K562 (cell line): Measurements from ENCODE around the gene TOMT. TPM values are rescaled to one million over a fixed set of nuclear protein-coding genes. Genes with fewer than 3 reads are reported as not detected.

ENCODE experiments used
- ATAC-seq: fragments of 200-7000 bp; cut with Tn5 transposase; 3 replicates; pipeline ENCODE4 v1.9.1; 2020; ENCODE audit warnings: moderate library complexity
- BruUV-seq: library from RNA; stranded (reverse); fragments of 400-500 nt; replicated peaks from 2 replicates; lab custom pipeline; 2021; lab: Mats Ljungman, UMichigan
- CTCF ChIA-PET: fragments of 300-600 bp; formaldehyde crosslinking; extraction: SDS; loops from one replicate; lab custom pipeline; 2021; ENCODE audit warnings: low intra/inter-chr PET ratio; lab: Yijun Ruan, JAX
- POLR2A ChIA-PET: fragments of 300-600, 350-650 bp; sonication (Branson Sonifier 250); formaldehyde crosslinking; extraction: SDS; loops from one replicate; lab custom pipeline; 2021; ENCODE audit warnings: antibody characterized with exemption, inconsistent platforms; lab: Yijun Ruan, JAX
- DNase-seq, 4 experiments: peaks; one replicate each; pipeline versions ENCODE4 v3.0.0 to v3.0.0-alpha.2; 2011 to 2018; ENCODE audit warnings: low spot score in 3 of 4, mixed read lengths in 3 of 4; ENCODE audit errors: extremely low read depth in 1 of 4
- FAIRE-seq: peaks from 2 replicates; lab custom pipeline; 2011; peaks lifted over from hg19 to GRCh38; lab: Jason Lieb, UNC
- H2AFZ ChIP-seq: 2 replicates; pipeline ENCODE4 v1.6.0; 2011; ENCODE audit warnings: low read depth, low read length, control low read depth, inconsistent platforms
- H3K27ac ChIP-seq: fragments of 200-600 bp; 3 replicates; pipeline ENCODE4 v1.8.0; 2011; ENCODE audit warnings: low read depth, mild to moderate bottlenecking, control low read depth, inconsistent platforms, low read length, moderate library complexity, mixed read lengths; ENCODE audit errors: extremely low read depth
- H3K27me3 ChIP-seq, 2 experiments: fragments of 300-600 bp in 1 of 2; 2 replicates in 1 of 2; 3 replicates in 1 of 2; pipeline versions ENCODE4 v1.6.0 to v1.8.0; 2011; ENCODE audit warnings: inconsistent platforms in 2 of 2, low read length in 2 of 2, mild to moderate bottlenecking in 1 of 2, mixed read lengths in 1 of 2, moderate library complexity in 1 of 2; ENCODE audit not compliant: control insufficient read depth in 2 of 2, insufficient read depth in 2 of 2
- H3K36me3 ChIP-seq: fragments of 300-600 bp; 3 replicates; pipeline ENCODE4 v1.8.0; 2011; ENCODE audit warnings: mild to moderate bottlenecking, low read length, inconsistent platforms; ENCODE audit not compliant: control insufficient read depth, insufficient read depth
- H3K4me1 ChIP-seq, 2 experiments: fragments of 200-600 bp in 1 of 2; replicated peaks in 1 of 2; 2 replicates in 1 of 2; 3 replicates in 1 of 2; pipeline versions ENCODE4 v1.5.1 to v1.8.0; 2011; ENCODE audit warnings: inconsistent platforms in 2 of 2, low read length in 2 of 2, mild to moderate bottlenecking in 1 of 2, mixed read lengths in 1 of 2, moderate library complexity in 1 of 2; ENCODE audit not compliant: control insufficient read depth in 2 of 2, insufficient read depth in 2 of 2
- H3K4me2 ChIP-seq: 2 replicates; pipeline ENCODE4 v1.6.1; 2011; ENCODE audit warnings: low read length, control low read depth, inconsistent platforms, mixed read lengths; ENCODE audit not compliant: insufficient read depth
- H3K4me3 ChIP-seq: fragments of 200-600 bp; sonication (generic), shearing (Covaris generic); 2 replicates; pipeline ENCODE4 v1.5.1; 2016; ENCODE audit warnings: control low read depth, inconsistent platforms
- H3K79me2 ChIP-seq: fragments of 200-600 bp; 3 replicates; pipeline ENCODE4 v1.8.0; 2011; ENCODE audit warnings: low read length, inconsistent platforms; ENCODE audit not compliant: control insufficient read depth, insufficient read depth
- H3K9ac ChIP-seq, 2 experiments: 2 replicates each; pipeline versions ENCODE4 v1.6.0 to v1.6.1; 2011; ENCODE audit warnings: low read depth in 2 of 2, low read length in 2 of 2, control low read depth in 1 of 2, inconsistent platforms in 1 of 2, mild to moderate bottlenecking in 1 of 2, mixed read lengths in 1 of 2; ENCODE audit not compliant: insufficient read depth in 1 of 2
- H3K9me1 ChIP-seq: one replicate; pipeline ENCODE4 v1.6.0; 2011; ENCODE audit warnings: inconsistent platforms, mild to moderate bottlenecking, low read length, moderate library complexity; ENCODE audit not compliant: control insufficient read depth, insufficient read depth
- H3K9me3 ChIP-seq: replicated peaks from 2 replicates; pipeline ENCODE4 v1.5.1; 2011; ENCODE audit warnings: low read depth, low read length, inconsistent platforms; ENCODE audit not compliant: control insufficient read depth, insufficient read depth
- H4K20me1 ChIP-seq: replicated peaks from 2 replicates; pipeline ENCODE4 v1.6.1; 2011; ENCODE audit warnings: low read length, inconsistent platforms, mixed read lengths; ENCODE audit not compliant: control insufficient read depth, insufficient read depth
- DDX20 ChIP-seq: fragments of 450-650 bp; IDR thresholded peaks from 2 replicates; pipeline ENCODE4 v1.6.1; 2016; ENCODE audit warnings: missing genetic modification characterization, low read depth, mild to moderate bottlenecking, missing compliant biosample characterization, moderate library complexity
- ETV6 ChIP-seq, 3 experiments: fragments of 150-350 bp in 1 of 3; sonication (generic) in 1 of 3; formaldehyde crosslinking in 1 of 3; IDR thresholded peaks; 2 replicates each; pipeline versions ENCODE4 v1.6.1 to v1.8.0; 2014 to 2022; ENCODE audit warnings: borderline replicate concordance in 2 of 3, low read depth in 2 of 3, antibody characterized with exemption in 1 of 3, low read length in 1 of 3, mild to moderate bottlenecking in 1 of 3, missing genetic modification reagents in 1 of 3
- GABPA ChIP-seq: fragments of 200-800 bp; sonication (Bioruptor generic); conservative IDR thresholded peaks from 2 replicates; pipeline ENCODE4 v1.6.1; 2016; ENCODE audit warnings: low read depth, missing genetic modification characterization, missing compliant biosample characterization
- MTA3 ChIP-seq: fragments of 450-650 bp; formaldehyde crosslinking; IDR thresholded peaks from 2 replicates; pipeline ENCODE4 v1.6.1; 2017; ENCODE audit warnings: mild to moderate bottlenecking, borderline replicate concordance
- RCOR1 ChIP-seq, 2 experiments: IDR thresholded peaks; 2 replicates each; pipeline ENCODE4 v1.6.1; 2012; ENCODE audit warnings: low read depth in 2 of 2, low read length in 2 of 2, borderline replicate concordance in 1 of 2, improper control_type of control experiment in 1 of 2
- SOX6 ChIP-seq: fragments of 450-650 bp; IDR thresholded peaks from 2 replicates; pipeline ENCODE4 v1.6.1; 2014; ENCODE audit warnings: mild to moderate bottlenecking
- ZNF134 ChIP-seq: fragments of 250-450 bp; sonication (Bioruptor Pico); conservative IDR thresholded peaks from 2 replicates; pipeline ENCODE4 v1.4.0; 2020
- ZNF41 ChIP-seq: fragments of 250-450 bp; sonication (Bioruptor Pico); conservative IDR thresholded peaks from 2 replicates; pipeline ENCODE4 v1.4.0; 2020; ENCODE audit warnings: mild to moderate bottlenecking
- ZNF696 ChIP-seq: fragments of 250-450 bp; sonication (Bioruptor Pico); conservative IDR thresholded peaks from 2 replicates; pipeline ENCODE4 v1.4.0; 2020; ENCODE audit warnings: mild to moderate bottlenecking, moderate library complexity
- WGBS: fragments of 100-300 bp; shearing (Covaris generic); methylation state at CpG from one replicate; pipeline ENCODE4 v1.1.6; 2016; ENCODE audit warnings: low coverage, mixed read lengths; ENCODE audit not compliant: insufficient coverage; ENCODE audit errors: missing lambda C conversion rate; 5-methylcytosine and 5-hydroxymethylcytosine counted together
- in situ Hi-C: fragments of 300-500 bp; cut with MboI; formaldehyde crosslinking; loops from 4 replicates; pipeline ENCODE4 v1.15.0; 2018; ENCODE audit warnings: inconsistent platforms, mixed read lengths
- intact Hi-C: fragments of 100-400 bp; cut with micrococcal nuclease; formaldehyde crosslinking; loops from 2 replicates; pipeline ENCODE4 v1.14.2; 2022
- polyA plus RNA-seq, 8 experiments: library from polyadenylated mRNA; depleted of rRNA in 4 of 8; stranded (reverse) in 5 of 8; unstranded in 3 of 8; fragments of >200 nt; fragmentation: Nextera tagmentation in 2 of 8; fragmentation: Illumina TruSeq in 1 of 8; extraction: Ambion mirVana in 2 of 8; extraction: Trizol in 1 of 8; gene quantifications; 2 replicates each; pipeline versions ENCODE4 v1.2.1 to v1.2.3, GENCODE V29; 2011 to 2014; ENCODE audit warnings: inconsistent platforms in 1 of 8, missing spikeins in 1 of 8
- total RNA-seq, 7 experiments: library from RNA; depleted of rRNA in 6 of 7; stranded (reverse); fragments of >200 nt in 6 of 7; fragmentation: Illumina TruSeq in 2 of 7; extraction: Trizol in 2 of 7; gene quantifications; 2 replicates each; pipeline versions ENCODE4 v1.2.1 to v1.2.3, GENCODE V29; 2011 to 2021; ENCODE audit warnings: low replicate concordance in 1 of 7
- TF ChIP-seq, protein P1 (sequence below), 2 experiments: fragments of 450-650 bp; IDR thresholded peaks; 2 replicates each; pipeline ENCODE4 v1.6.1; 2018; ENCODE audit warnings: mild to moderate bottlenecking in 2 of 2, low read depth in 1 of 2; ENCODE audit not compliant: partially characterized antibody in 2 of 2
- TF ChIP-seq, protein P2 (sequence below), 2 experiments: fragments of 250-450 bp in 1 of 2; fragments of 450-650 bp in 1 of 2; sonication (Bioruptor Pico) in 1 of 2; IDR thresholded peaks; 2 replicates each; pipeline versions ENCODE4 v1.6.1 to v1.8.0; 2016 to 2021; ENCODE audit warnings: mild to moderate bottlenecking in 2 of 2, moderate library complexity in 2 of 2, missing compliant biosample characterization in 1 of 2, missing genetic modification characterization in 1 of 2
- TF ChIP-seq, protein P3 (sequence below): sonication (generic); formaldehyde crosslinking; IDR thresholded peaks from 2 replicates; pipeline ENCODE4 v1.8.0; 2022; ENCODE audit warnings: missing genetic modification reagents, mild to moderate bottlenecking, borderline replicate concordance

TOMT gene
- total and polyA plus RNA-seq, 9 of the 15 experiments (the other 6 are each of a cell fraction or from before 2014, with no cell fraction given), result not detected

DNA sequence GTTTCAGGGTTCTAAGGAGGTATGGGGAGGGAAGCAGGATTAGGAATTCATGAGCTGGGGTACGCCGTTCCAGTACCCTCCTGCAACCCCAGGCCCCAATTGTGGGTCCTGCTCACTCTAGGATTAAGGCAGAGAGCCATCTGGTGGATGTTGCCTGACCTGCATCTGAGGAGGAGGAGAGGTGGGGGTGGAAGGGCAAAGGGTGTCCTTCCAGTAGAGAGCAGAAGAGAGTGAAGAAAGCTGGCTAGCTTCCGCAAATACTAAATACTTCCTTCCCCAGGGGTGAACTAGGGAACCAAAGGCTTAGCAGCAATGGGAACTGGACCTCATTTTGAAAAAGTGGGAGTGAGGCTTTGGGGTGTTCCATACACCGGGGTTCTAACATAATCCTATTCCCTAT, 14.4 kb upstream of the TOMT start:
- H3K4me2 ChIP-seq, result no peak overlapping the region
- H3K36me3 ChIP-seq, result peaks cover 52% of the 10 kb centered on the region
- in situ Hi-C loops, result loop anchor here (5.0 kb wide), 1 partner anchor 64 kb away; no protein-coding TSS in a partner anchor
- ChIA-PET POLR2A (interaction anchor here (0.6 to 2.3 kb wide), 12 partner anchors 8 to 347 kb away, joined by 3 to 15 read pairs (median 6); partner anchors contain the start of gene LAMTOR1), CTCF (interaction anchor here (0.9 to 2.5 kb wide), 7 partner anchors 17 to 340 kb away, joined by 3 to 54 read pairs (median 6); no protein-coding TSS in a partner anchor)
- H3K79me2 ChIP-seq, result no peaks in the 10 kb centered on the region
- no peaks in the 10 kb centered on the region for H3K9me3 ChIP-seq
- H3K27ac ChIP-seq, result peak overlapping the region; percentile 52; the same call in 1 of the 3 replicates
- intact Hi-C loops, result loop anchor here (1.0 to 2.0 kb wide), 4 partner anchors 54 to 114 kb away; no protein-coding TSS in a partner anchor
- no peaks in the 10 kb centered on the region for H3K27me3 ChIP-seq
- ATAC-seq (peak; percentile 97), FAIRE-seq (peak; percentile 93), DNase-seq (peak; percentile 76 to 87 (median 82))
- no peaks in the 10 kb centered on the region for H3K9me1 ChIP-seq
- BruUV-seq, result no TSS peak
- 40% methylated on average over 4 of the region's 4 CpGs for WGBS
- H3K9ac ChIP-seq, result no peak overlapping the region
- peaks cover 0 to 18% of the 10 kb centered on the region in 2 experiments; a peak in 3 of 5 replicates for H3K4me1 ChIP-seq
- no peak overlapping the region for H2AFZ ChIP-seq
- no peak overlapping the region for H3K4me3 ChIP-seq
- peaks cover 5% of the 10 kb centered on the region; the same call in 1 of the 2 replicates for H4K20me1 ChIP-seq
- TF ChIP-seq GABPA (tag) (peak; percentile 34; the same call in 1 of the 2 replicates), MTA3 (peak; percentile 46; the same call in 1 of the 2 replicates), ZNF696 (CRISPR knock-in tag) (no peak), DDX20 (tag) (no peak), ZNF41 (no peak), ETV6 (IDR thresholded peaks at IDR 0.05; ENCODE audit: borderline replicate concordance in 1 of 2, low read depth in 2 of 2, low read length in 1 of 2) (peak; percentile 57 to 79; a peak in 3 of 4 replicates), ETV6 (CRISPR knock-in tag; IDR thresholded peaks at IDR 0.05; ENCODE audit: borderline replicate concordance) (no peak), ZNF134 (CRISPR knock-in tag) (no peak), SOX6 (0 out of 2 replicates have a peak, but pooled peaks have one; percentile 24), RCOR1 (IDR thresholded peaks at IDR 0.05; ENCODE audit: borderline replicate concordance in 1 of 2, low read depth in 2 of 2, low read length in 2 of 2) (peak in 1 of 2 experiments; percentile 60; a peak in 1 of 4 replicates)
- TF ChIP-seq, protein P1, sequence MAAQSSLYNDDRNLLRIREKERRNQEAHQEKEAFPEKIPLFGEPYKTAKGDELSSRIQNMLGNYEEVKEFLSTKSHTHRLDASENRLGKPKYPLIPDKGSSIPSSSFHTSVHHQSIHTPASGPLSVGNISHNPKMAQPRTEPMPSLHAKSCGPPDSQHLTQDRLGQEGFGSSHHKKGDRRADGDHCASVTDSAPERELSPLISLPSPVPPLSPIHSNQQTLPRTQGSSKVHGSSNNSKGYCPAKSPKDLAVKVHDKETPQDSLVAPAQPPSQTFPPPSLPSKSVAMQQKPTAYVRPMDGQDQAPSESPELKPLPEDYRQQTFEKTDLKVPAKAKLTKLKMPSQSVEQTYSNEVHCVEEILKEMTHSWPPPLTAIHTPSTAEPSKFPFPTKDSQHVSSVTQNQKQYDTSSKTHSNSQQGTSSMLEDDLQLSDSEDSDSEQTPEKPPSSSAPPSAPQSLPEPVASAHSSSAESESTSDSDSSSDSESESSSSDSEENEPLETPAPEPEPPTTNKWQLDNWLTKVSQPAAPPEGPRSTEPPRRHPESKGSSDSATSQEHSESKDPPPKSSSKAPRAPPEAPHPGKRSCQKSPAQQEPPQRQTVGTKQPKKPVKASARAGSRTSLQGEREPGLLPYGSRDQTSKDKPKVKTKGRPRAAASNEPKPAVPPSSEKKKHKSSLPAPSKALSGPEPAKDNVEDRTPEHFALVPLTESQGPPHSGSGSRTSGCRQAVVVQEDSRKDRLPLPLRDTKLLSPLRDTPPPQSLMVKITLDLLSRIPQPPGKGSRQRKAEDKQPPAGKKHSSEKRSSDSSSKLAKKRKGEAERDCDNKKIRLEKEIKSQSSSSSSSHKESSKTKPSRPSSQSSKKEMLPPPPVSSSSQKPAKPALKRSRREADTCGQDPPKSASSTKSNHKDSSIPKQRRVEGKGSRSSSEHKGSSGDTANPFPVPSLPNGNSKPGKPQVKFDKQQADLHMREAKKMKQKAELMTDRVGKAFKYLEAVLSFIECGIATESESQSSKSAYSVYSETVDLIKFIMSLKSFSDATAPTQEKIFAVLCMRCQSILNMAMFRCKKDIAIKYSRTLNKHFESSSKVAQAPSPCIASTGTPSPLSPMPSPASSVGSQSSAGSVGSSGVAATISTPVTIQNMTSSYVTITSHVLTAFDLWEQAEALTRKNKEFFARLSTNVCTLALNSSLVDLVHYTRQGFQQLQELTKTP (IDR thresholded peaks at IDR 0.05; ENCODE audit: low read depth in 1 of 2, partially characterized antibody in 2 of 2), result no peak
- TF ChIP-seq, protein P2, sequence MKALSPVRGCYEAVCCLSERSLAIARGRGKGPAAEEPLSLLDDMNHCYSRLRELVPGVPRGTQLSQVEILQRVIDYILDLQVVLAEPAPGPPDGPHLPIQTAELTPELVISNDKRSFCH (CRISPR knock-in tag; IDR thresholded peaks at IDR 0.05), result no peak
- TF ChIP-seq, protein P2 (tag; IDR thresholded peaks at IDR 0.05), result no peak
- TF ChIP-seq, protein P3, sequence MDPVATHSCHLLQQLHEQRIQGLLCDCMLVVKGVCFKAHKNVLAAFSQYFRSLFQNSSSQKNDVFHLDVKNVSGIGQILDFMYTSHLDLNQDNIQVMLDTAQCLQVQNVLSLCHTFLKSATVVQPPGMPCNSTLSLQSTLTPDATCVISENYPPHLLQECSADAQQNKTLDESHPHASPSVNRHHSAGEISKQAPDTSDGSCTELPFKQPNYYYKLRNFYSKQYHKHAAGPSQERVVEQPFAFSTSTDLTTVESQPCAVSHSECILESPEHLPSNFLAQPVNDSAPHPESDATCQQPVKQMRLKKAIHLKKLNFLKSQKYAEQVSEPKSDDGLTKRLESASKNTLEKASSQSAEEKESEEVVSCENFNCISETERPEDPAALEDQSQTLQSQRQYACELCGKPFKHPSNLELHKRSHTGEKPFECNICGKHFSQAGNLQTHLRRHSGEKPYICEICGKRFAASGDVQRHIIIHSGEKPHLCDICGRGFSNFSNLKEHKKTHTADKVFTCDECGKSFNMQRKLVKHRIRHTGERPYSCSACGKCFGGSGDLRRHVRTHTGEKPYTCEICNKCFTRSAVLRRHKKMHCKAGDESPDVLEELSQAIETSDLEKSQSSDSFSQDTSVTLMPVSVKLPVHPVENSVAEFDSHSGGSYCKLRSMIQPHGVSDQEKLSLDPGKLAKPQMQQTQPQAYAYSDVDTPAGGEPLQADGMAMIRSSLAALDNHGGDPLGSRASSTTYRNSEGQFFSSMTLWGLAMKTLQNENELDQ (CRISPR knock-in tag), result no peak
